Measurements from ENCODE around the gene AOX1. TPM values are rescaled to one million over a fixed set of nuclear protein-coding genes. Genes with fewer than 3 reads are reported as not detected.
"Not testable (repeated sequence)": the region's sequence is repeated elsewhere in the genome, so short reads cannot be mapped to it uniquely, and the experiment has no call there.

Gene AOX1
- total RNA-seq, 1 experiment from 2014 or later, result 3.0 TPM

- no peaks in the 10 kb centered on the region for H3K4me1 ChIP-seq (ENCODE audit: control insufficient read depth, insufficient read depth, low read length)
- TF ChIP-seq POLR2AphosphoS5 (IDR thresholded peaks at IDR 0.05; ENCODE audit: low read depth, low read length) (no peak), SIN3A (IDR thresholded peaks at IDR 0.05; ENCODE audit: borderline replicate concordance, insufficient read depth, low read depth, low read length) (no peak), REST (IDR thresholded peaks at IDR 0.05; ENCODE audit: insufficient read depth in 1 of 2, low read depth in 2 of 2, low read length in 1 of 2) (no peak), TCF7L2 (IDR thresholded peaks at IDR 0.05; ENCODE audit: low read depth, low read length) (no peak), CTCF (IDR thresholded peaks at IDR 0.05) (no peak)
- H3K36me3 ChIP-seq (ENCODE audit: control insufficient read depth, insufficient read depth, low read length), result no peaks in the 10 kb centered on the region
- no peak overlapping the region for H3K4me3 ChIP-seq (ENCODE audit: low read depth in 2 of 2, low read length in 2 of 2)
- ChIA-PET POLR2A (no interaction called here), CTCF (no interaction called here)
- no peaks in the 10 kb centered on the region; the same call in 1 of the 2 replicates for H3K27me3 ChIP-seq (ENCODE audit: control insufficient read depth, insufficient read depth, low read length)
- H3K27ac ChIP-seq (ENCODE audit: low read length), result no peak overlapping the region
- ATAC-seq (no peak), DNase-seq (ENCODE audit: low read depth, low spot score) (no peak)
- intact Hi-C loops (cut with micrococcal nuclease; ENCODE audit: unreplicated experiment) (no loop called here), in situ Hi-C loops (cut with HindIII; ENCODE audit: low pct_unique_long_range_greater_than_20kb, low sequenced_read_pairs) (no loop called here)
- no TSS peak for BruUV-seq (replicated peaks)
- H3K9me3 ChIP-seq (ENCODE audit: control insufficient read depth, insufficient read depth, low read depth, low read length), result no peaks in the 10 kb centered on the region
These were observed 41.4 kb downstream of the AOX1 start for GRCh38 chr2:200627110-200627770.

GRCh38 chr2:200628461-200628860 lies 42.6 kb downstream of the AOX1 start:
- H3K9me3 ChIP-seq (ENCODE audit: control insufficient read depth, insufficient read depth, low read depth, low read length); in situ Hi-C loops (cut with HindIII; ENCODE audit: low pct_unique_long_range_greater_than_20kb, low sequenced_read_pairs); H3K27ac ChIP-seq (ENCODE audit: low read length); POLR2A ChIA-PET; ATAC-seq; H3K4me1 ChIP-seq (ENCODE audit: control insufficient read depth, insufficient read depth, low read length); H3K36me3 ChIP-seq (ENCODE audit: control insufficient read depth, insufficient read depth, low read length); CTCF ChIA-PET; intact Hi-C loops (cut with micrococcal nuclease; ENCODE audit: unreplicated experiment); H3K27me3 ChIP-seq (ENCODE audit: control insufficient read depth, insufficient read depth, low read length); BruUV-seq (replicated peaks); DNase-seq (ENCODE audit: low read depth, low spot score); H3K4me3 ChIP-seq (ENCODE audit: low read depth in 2 of 2, low read length in 2 of 2): not testable (repeated sequence)

- POLR2A ChIA-PET, result no interaction called here
These were observed 45.5 kb downstream of the AOX1 start for GRCh38 chr2:200631287-200631686.

More at GRCh38 chr2:200631287-200631686, 45.5 kb downstream of the AOX1 start:
- no peaks in the 10 kb centered on the region for H3K4me1 ChIP-seq (ENCODE audit: control insufficient read depth, insufficient read depth, low read length)
- CTCF ChIA-PET, result no interaction called here
- no peak for TF ChIP-seq REST (IDR thresholded peaks at IDR 0.05; ENCODE audit: insufficient read depth in 1 of 2, low read depth in 2 of 2, low read length in 1 of 2)
- no peak for TF ChIP-seq SIN3A (IDR thresholded peaks at IDR 0.05; ENCODE audit: borderline replicate concordance, insufficient read depth, low read depth, low read length)
- no peak for TF ChIP-seq CTCF (IDR thresholded peaks at IDR 0.05)
- TF ChIP-seq TCF7L2 (IDR thresholded peaks at IDR 0.05; ENCODE audit: low read depth, low read length), result no peak
- no peak for TF ChIP-seq POLR2AphosphoS5 (IDR thresholded peaks at IDR 0.05; ENCODE audit: low read depth, low read length)
- DNase-seq (ENCODE audit: low read depth, low spot score) (no peak), ATAC-seq (no peak)
- no peaks in the 10 kb centered on the region; the same call in 1 of the 2 replicates for H3K27me3 ChIP-seq (ENCODE audit: control insufficient read depth, insufficient read depth, low read length)
- H3K27ac ChIP-seq (ENCODE audit: low read length), result no peak overlapping the region
- no peak overlapping the region for H3K4me3 ChIP-seq (ENCODE audit: low read depth in 2 of 2, low read length in 2 of 2)
- H3K9me3 ChIP-seq (ENCODE audit: control insufficient read depth, insufficient read depth, low read depth, low read length), result no peaks in the 10 kb centered on the region
- no TSS peak for BruUV-seq (replicated peaks)
- in situ Hi-C loops (cut with HindIII; ENCODE audit: low pct_unique_long_range_greater_than_20kb, low sequenced_read_pairs), result no loop called here
- no peaks in the 10 kb centered on the region for H3K36me3 ChIP-seq (ENCODE audit: control insufficient read depth, insufficient read depth, low read length)
- intact Hi-C loops (cut with micrococcal nuclease; ENCODE audit: unreplicated experiment), result no loop called here

Data from Panc1 (cell line).